ENCODE results near the gene GRIK4. TPM values are rescaled to one million over a fixed set of nuclear protein-coding genes. Genes with fewer than 3 reads are reported as not detected.

GRIK4 gene
- total RNA-seq, 2 experiments from 2014 or later = not detected

DNA sequence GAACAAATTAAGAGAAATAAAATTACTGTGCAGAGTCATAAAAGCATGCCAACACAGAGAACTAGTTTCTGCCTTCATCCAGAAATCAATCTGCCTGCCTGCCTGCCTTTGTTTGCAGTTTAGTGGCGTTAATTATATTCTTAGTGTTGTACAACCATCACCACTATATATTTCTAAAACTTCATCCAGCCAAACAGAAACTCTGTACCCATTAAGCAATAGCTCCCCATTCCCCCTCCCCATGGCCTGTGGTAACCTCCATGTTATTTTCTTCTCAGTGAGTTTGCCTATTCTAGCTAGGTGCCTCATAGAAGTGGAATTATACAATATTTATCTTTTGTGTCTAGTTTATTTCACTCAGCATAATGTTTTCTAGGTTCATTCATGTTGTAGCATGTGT, 329.1 kb downstream of the GRIK4 start:
- no peaks in the 10 kb centered on the region for H3K36me3 Mint-ChIP-seq (ENCODE audit: low read depth)
- no peak overlapping the region for H3K27ac Mint-ChIP-seq
- ChIA-PET CTCF (no interaction called here), POLR2A (no interaction called here)
- H3K4me3 Mint-ChIP-seq = no peak overlapping the region
- no peaks in the 10 kb centered on the region for H3K27me3 Mint-ChIP-seq (ENCODE audit: low read depth)
- DNase-seq (no peak), ATAC-seq (no peak)
- no peaks in the 10 kb centered on the region for H3K4me1 Mint-ChIP-seq (ENCODE audit: low read depth)
- no peaks in the 10 kb centered on the region for H3K9me3 Mint-ChIP-seq (ENCODE audit: insufficient read depth)

DNA sequence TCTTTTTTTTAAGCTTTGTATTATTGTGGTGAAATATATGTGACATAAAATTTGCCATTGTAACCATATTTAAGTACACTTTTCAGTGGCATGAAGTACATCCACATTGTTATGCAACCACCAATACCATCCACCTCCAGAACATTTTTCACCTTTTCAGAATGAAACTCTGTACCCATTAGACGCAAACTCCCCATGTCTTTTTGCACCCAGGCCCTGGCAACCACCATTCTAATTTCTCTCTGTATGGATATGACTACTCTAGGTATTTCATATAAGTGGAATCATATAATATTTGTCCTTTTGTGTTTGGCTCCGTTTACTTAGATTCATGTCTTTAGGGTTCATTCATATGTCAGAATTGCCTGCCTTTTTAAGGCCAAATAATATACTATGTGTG, 329.5 kb downstream of the GRIK4 start:
- POLR2A ChIA-PET = no interaction called here
- H3K4me3 Mint-ChIP-seq = no peak overlapping the region
- no peaks in the 10 kb centered on the region for H3K36me3 Mint-ChIP-seq (ENCODE audit: low read depth)
- no peaks in the 10 kb centered on the region for H3K4me1 Mint-ChIP-seq (ENCODE audit: low read depth)
- H3K9me3 Mint-ChIP-seq (ENCODE audit: insufficient read depth) = no peaks in the 10 kb centered on the region
- ATAC-seq (no peak), DNase-seq (no peak)
- H3K27ac Mint-ChIP-seq = no peak overlapping the region
- CTCF ChIA-PET = no interaction called here
- no peaks in the 10 kb centered on the region for H3K27me3 Mint-ChIP-seq (ENCODE audit: low read depth)

DNA sequence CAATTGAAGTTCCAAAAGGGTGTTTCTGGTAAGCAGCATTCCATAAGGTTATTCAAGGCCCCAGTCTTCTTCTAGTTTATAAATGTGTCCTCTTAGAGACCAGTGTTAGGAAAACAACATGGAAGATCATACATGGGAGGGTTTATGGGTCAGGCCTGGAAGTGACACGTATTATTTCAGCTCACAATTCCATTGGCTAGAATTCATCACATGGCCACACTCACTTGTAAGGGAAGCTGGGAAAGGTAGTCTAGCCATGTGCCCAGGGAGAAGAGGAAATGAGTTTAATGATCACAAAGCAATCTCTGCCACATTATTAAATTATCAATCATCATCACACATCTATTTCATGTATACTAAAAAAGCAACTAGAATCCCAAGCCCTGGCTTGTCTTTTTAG, 330.6 kb downstream of the GRIK4 start:
- DNase-seq (no peak), ATAC-seq (no peak)
- Mint-ChIP-seq H3K4me3 (no peak overlapping the region), H3K27me3 (ENCODE audit: low read depth) (no peaks in the 10 kb centered on the region), H3K9me3 (ENCODE audit: insufficient read depth) (no peaks in the 10 kb centered on the region), H3K27ac (no peak overlapping the region), H3K36me3 (ENCODE audit: low read depth) (no peaks in the 10 kb centered on the region), H3K4me1 (ENCODE audit: low read depth) (no peaks in the 10 kb centered on the region)
- ChIA-PET CTCF (no interaction called here), POLR2A (no interaction called here)

GRCh38 chr11:120853435-120853834, 341.9 kb downstream of the GRIK4 start:
- Mint-ChIP-seq H3K4me3 (no peak overlapping the region), H3K36me3 (ENCODE audit: low read depth) (no peaks in the 10 kb centered on the region), H3K27ac (no peak overlapping the region), H3K27me3 (ENCODE audit: low read depth) (no peaks in the 10 kb centered on the region), H3K9me3 (ENCODE audit: insufficient read depth) (no peaks in the 10 kb centered on the region), H3K4me1 (ENCODE audit: low read depth) (no peaks in the 10 kb centered on the region)
- no peak for ATAC-seq
- ChIA-PET CTCF (no interaction called here), POLR2A (no interaction called here)
- DNase-seq = no peak

DNA sequence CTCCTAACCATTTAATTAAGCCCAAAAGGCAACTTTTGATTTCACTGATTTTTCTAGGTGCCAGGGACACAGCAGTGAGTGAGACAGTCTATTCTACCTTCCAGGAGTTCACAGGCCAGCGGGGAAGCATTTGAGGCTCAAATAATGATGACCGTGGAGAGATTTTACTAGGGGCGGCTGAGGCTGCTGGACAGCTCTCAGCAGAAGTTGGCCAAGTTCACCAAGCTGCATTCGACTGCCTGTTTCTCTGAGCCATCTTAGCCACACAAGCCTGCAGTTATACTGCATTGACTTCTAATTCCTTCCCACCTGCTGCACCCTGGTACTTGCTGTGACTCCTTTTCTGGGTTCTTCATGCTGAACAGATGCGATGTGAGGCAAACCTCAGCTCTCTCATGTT, 343.4 kb downstream of the GRIK4 start:
- DNase-seq = no peak
- Mint-ChIP-seq H3K27ac (no peak overlapping the region), H3K36me3 (ENCODE audit: low read depth) (no peaks in the 10 kb centered on the region), H3K9me3 (ENCODE audit: insufficient read depth) (no peaks in the 10 kb centered on the region), H3K4me1 (ENCODE audit: low read depth) (no peaks in the 10 kb centered on the region), H3K27me3 (ENCODE audit: low read depth) (no peaks in the 10 kb centered on the region), H3K4me3 (no peak overlapping the region)
- CTCF ChIA-PET = no interaction called here
- POLR2A ChIA-PET = no interaction called here
- no peak for ATAC-seq

- Mint-ChIP-seq H3K4me1 (ENCODE audit: low read depth) (no peaks in the 10 kb centered on the region), H3K27me3 (ENCODE audit: low read depth) (no peaks in the 10 kb centered on the region), H3K4me3 (no peak overlapping the region), H3K27ac (no peak overlapping the region), H3K36me3 (ENCODE audit: low read depth) (no peaks in the 10 kb centered on the region), H3K9me3 (ENCODE audit: insufficient read depth) (no peaks in the 10 kb centered on the region)
- DNase-seq (no peak), ATAC-seq (no peak)
- CTCF ChIA-PET = no interaction called here
- POLR2A ChIA-PET = no interaction called here
These were observed 346.0 kb downstream of the GRIK4 start for GRCh38 chr11:120857508-120857907.

GRCh38 chr11:120858740-120859139, 347.2 kb downstream of the GRIK4 start:
- DNase-seq = no peak
- no peak overlapping the region for H3K27ac Mint-ChIP-seq
- H3K36me3 Mint-ChIP-seq (ENCODE audit: low read depth) = no peaks in the 10 kb centered on the region
- H3K4me3 Mint-ChIP-seq = no peak overlapping the region
- ChIA-PET POLR2A (no interaction called here), CTCF (no interaction called here)
- no peaks in the 10 kb centered on the region for H3K9me3 Mint-ChIP-seq (ENCODE audit: insufficient read depth)
- no peaks in the 10 kb centered on the region for H3K4me1 Mint-ChIP-seq (ENCODE audit: low read depth)
- no peaks in the 10 kb centered on the region for H3K27me3 Mint-ChIP-seq (ENCODE audit: low read depth)
- no peak for ATAC-seq

DNA sequence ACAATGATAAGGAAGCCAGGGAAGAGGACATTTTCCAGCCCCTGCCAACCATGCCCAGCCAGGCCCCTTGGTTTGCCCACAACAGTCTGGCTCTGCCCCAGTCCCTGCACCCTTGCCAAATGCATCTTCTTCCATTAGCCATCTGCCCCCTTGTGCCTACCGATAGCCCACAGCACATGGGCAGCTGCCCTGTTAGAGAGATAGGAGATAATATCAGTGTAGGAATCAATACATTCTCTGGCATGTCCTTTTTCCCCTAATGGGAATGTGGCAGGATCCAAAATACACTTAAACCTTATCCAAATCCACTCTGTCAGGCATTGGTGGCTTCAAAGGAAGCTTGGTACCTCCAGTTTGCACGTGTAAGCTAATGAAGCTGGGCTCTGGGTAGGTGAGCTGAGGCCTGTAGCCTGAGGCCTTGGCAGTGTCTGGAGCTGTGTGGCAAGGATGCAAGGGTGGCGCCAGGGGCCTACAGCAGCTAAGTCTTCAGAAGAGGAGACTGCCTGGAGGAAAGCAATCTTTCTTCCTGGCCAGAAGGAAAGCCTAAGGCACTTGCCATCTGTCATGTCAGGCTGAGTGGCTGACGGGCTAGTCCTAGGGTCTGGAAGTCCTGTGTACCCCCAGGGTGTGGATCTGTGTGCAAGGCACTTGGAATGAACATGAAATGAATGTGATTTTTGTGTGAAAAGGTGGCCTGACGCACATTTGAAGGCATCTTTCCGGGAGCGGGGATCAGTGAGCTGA, 348.2 kb downstream of the GRIK4 start:
- no peak for DNase-seq
- Mint-ChIP-seq H3K36me3 (ENCODE audit: low read depth) (no peaks in the 10 kb centered on the region), H3K27ac (no peak overlapping the region), H3K9me3 (ENCODE audit: insufficient read depth) (no peaks in the 10 kb centered on the region), H3K4me1 (ENCODE audit: low read depth) (no peaks in the 10 kb centered on the region), H3K4me3 (no peak overlapping the region), H3K27me3 (ENCODE audit: low read depth) (no peaks in the 10 kb centered on the region)
- POLR2A ChIA-PET = no interaction called here
- no peak for ATAC-seq
- CTCF ChIA-PET = no interaction called here

GRCh38 chr11:120863359-120863758, 351.8 kb downstream of the GRIK4 start:
- no peak overlapping the region for H3K4me3 Mint-ChIP-seq
- H3K4me1 Mint-ChIP-seq (ENCODE audit: low read depth) = no peaks in the 10 kb centered on the region
- CTCF ChIA-PET = no interaction called here
- no peak overlapping the region for H3K27ac Mint-ChIP-seq
- H3K36me3 Mint-ChIP-seq (ENCODE audit: low read depth) = no peaks in the 10 kb centered on the region
- DNase-seq = no peak
- no peak for ATAC-seq
- H3K27me3 Mint-ChIP-seq (ENCODE audit: low read depth) = no peaks in the 10 kb centered on the region
- POLR2A ChIA-PET = no interaction called here
- H3K9me3 Mint-ChIP-seq (ENCODE audit: insufficient read depth) = no peaks in the 10 kb centered on the region

DNA sequence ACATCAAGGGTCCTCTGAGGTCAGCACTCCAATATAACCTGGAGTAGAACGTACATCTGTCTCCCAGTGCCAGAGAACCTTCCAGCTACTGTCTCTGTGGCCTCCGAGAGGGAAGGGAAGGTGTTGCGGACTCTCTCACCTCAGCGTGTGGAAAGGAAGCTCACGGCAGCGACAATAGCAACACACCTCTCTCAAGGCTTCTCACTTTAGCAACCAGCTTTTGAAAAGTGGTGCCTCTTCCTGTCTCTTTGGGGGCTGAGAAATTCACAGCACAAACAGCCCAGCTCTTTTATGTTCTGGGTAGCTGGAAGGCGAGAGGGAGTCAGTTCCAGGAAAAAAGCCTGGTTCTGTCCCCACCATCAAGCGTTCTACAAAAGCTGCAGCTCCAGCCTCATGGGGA, 355.5 kb downstream of the GRIK4 start:
- ATAC-seq (no peak), DNase-seq (no peak)
- ChIA-PET CTCF (no interaction called here), POLR2A (no interaction called here)
- Mint-ChIP-seq H3K4me1 (ENCODE audit: low read depth) (no peaks in the 10 kb centered on the region), H3K27ac (no peak overlapping the region), H3K27me3 (ENCODE audit: low read depth) (no peaks in the 10 kb centered on the region), H3K36me3 (ENCODE audit: low read depth) (no peaks in the 10 kb centered on the region), H3K9me3 (ENCODE audit: insufficient read depth) (no peaks in the 10 kb centered on the region), H3K4me3 (no peak overlapping the region)

DNA sequence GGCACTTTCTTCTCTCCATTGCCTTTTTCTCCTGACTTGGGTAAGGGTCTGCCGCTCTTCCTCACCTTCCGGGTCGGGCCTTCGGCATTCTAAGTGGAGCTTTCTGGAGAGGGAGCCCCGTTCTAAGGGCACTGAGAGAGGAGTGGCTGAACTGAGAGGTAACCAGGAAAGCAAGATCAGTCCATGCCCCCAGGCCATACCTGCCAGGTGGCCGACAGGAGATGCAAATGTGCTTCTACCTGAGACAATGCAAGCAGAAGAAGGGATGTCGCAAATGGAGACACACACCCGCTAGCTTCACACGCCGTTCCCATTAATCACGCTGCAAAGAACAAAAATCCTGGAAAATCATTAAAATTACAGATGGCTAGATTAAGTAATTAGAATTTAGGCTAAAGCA, 356.0 kb downstream of the GRIK4 start:
- Mint-ChIP-seq H3K4me3 (no peak overlapping the region), H3K9me3 (ENCODE audit: insufficient read depth) (no peaks in the 10 kb centered on the region), H3K36me3 (ENCODE audit: low read depth) (no peaks in the 10 kb centered on the region), H3K27ac (no peak overlapping the region), H3K4me1 (ENCODE audit: low read depth) (no peaks in the 10 kb centered on the region), H3K27me3 (ENCODE audit: low read depth) (no peaks in the 10 kb centered on the region)
- CTCF ChIA-PET = no interaction called here
- ATAC-seq (no peak), DNase-seq (no peak)
- POLR2A ChIA-PET = no interaction called here

- no peaks in the 10 kb centered on the region for H3K36me3 Mint-ChIP-seq (ENCODE audit: low read depth)
- H3K4me3 Mint-ChIP-seq = no peak overlapping the region
- no peak overlapping the region for H3K27ac Mint-ChIP-seq
- no peak for DNase-seq
- ATAC-seq = no peak
- ChIA-PET POLR2A (no interaction called here), CTCF (no interaction called here)
- no peaks in the 10 kb centered on the region for H3K27me3 Mint-ChIP-seq (ENCODE audit: low read depth)
- H3K4me1 Mint-ChIP-seq (ENCODE audit: low read depth) = no peaks in the 10 kb centered on the region
- no peaks in the 10 kb centered on the region for H3K9me3 Mint-ChIP-seq (ENCODE audit: insufficient read depth)
These were observed 356.4 kb downstream of the GRIK4 start for GRCh38 chr11:120867988-120868387.

DNA sequence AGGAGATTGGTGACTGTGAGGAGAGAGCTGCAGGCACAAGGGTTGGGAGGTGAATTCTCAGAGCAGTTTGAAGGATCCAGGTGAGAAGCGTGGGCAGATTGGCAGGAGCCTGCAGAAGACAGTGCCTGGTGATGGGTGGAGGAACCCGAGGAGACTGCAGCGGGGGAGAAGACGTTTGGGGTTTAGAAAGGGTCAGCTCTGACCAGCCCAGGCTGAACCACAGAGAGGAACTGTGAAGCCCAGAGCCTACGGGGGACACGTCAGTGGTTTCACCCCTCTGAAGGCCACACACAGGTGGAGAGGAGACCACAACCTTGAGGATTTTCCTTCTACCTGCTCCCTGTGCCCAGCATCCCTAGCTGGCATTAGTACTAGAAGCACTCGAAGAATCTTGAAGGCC, 357.5 kb downstream of the GRIK4 start:
- H3K9me3 Mint-ChIP-seq (ENCODE audit: insufficient read depth) = no peaks in the 10 kb centered on the region
- ChIA-PET POLR2A (no interaction called here), CTCF (no interaction called here)
- no peaks in the 10 kb centered on the region for H3K27me3 Mint-ChIP-seq (ENCODE audit: low read depth)
- no peak for ATAC-seq
- no peak overlapping the region for H3K4me3 Mint-ChIP-seq
- no peaks in the 10 kb centered on the region for H3K36me3 Mint-ChIP-seq (ENCODE audit: low read depth)
- no peaks in the 10 kb centered on the region for H3K4me1 Mint-ChIP-seq (ENCODE audit: low read depth)
- H3K27ac Mint-ChIP-seq = no peak overlapping the region
- DNase-seq = no peak
